Nephron progenitor cell (in vitro differentiated cells): ENCODE measurements around the gene PPTC7.

ENCODE experiments used
- DNase-seq: peaks from one replicate; pipeline ENCODE4 v3.0.0; 2021
- H3K27ac Mint-ChIP-seq: 2 replicates; pipeline ENCODE4 v1.8.0; 2021; ENCODE audit warnings: mild to moderate bottlenecking, moderate library complexity, mixed read lengths
- H3K27me3 Mint-ChIP-seq: 2 replicates; pipeline ENCODE4 v1.8.0; 2021; ENCODE audit warnings: mild to moderate bottlenecking, low read depth, mixed read lengths; ENCODE audit not compliant: poor library complexity
- H3K36me3 Mint-ChIP-seq: 2 replicates; pipeline ENCODE4 v1.8.0; 2021; ENCODE audit warnings: low read depth, mixed read lengths
- H3K4me1 Mint-ChIP-seq: 2 replicates; pipeline ENCODE4 v1.8.0; 2021; ENCODE audit warnings: mixed read lengths
- H3K4me3 Mint-ChIP-seq: 2 replicates; pipeline ENCODE4 v1.8.0; 2021; ENCODE audit warnings: mild to moderate bottlenecking, moderate library complexity, mixed read lengths
- H3K9me3 Mint-ChIP-seq: 2 replicates; pipeline ENCODE4 v1.8.0; 2021; ENCODE audit warnings: mild to moderate bottlenecking, moderate library complexity, mixed read lengths
- CTCF ChIP-seq: fragments of 200-600 bp; sonication (generic); IDR thresholded peaks from 2 replicates; pipeline ENCODE4 v1.5.0; 2021; ENCODE audit warnings: antibody characterized with exemption

PPTC7 gene

GRCh38 chr12:110543252-110543959, 39.7 kb downstream of the PPTC7 start:
- Mint-ChIP-seq H3K4me3 (no peak overlapping the region), H3K27me3 (no peaks in the 10 kb centered on the region), H3K27ac (peak overlapping the region; percentile 55), H3K9me3 (no peaks in the 10 kb centered on the region), H3K4me1 (peaks cover 18% of the 10 kb centered on the region), H3K36me3 (peaks cover 30% of the 10 kb centered on the region)
- no peak for DNase-seq
- no peak for TF ChIP-seq CTCF

- H3K4me1 Mint-ChIP-seq, result peaks cover 13% of the 10 kb centered on the region
Observed at GRCh38 chr12:110540048-110540447, 43.1 kb downstream of the PPTC7 start.

GRCh38 chr12:110538869-110539622, 44.1 kb downstream of the PPTC7 start:
- Mint-ChIP-seq H3K9me3 (no peaks in the 10 kb centered on the region), H3K27ac (no peak overlapping the region), H3K36me3 (peaks cover 28% of the 10 kb centered on the region), H3K27me3 (no peaks in the 10 kb centered on the region), H3K4me1 (peaks cover 13% of the 10 kb centered on the region), H3K4me3 (no peak overlapping the region)
- DNase-seq, result no peak
- no peak for TF ChIP-seq CTCF

More at GRCh38 chr12:110540048-110540447, 43.1 kb downstream of the PPTC7 start:
- peaks cover 28% of the 10 kb centered on the region for H3K36me3 Mint-ChIP-seq
- DNase-seq, result no peak
- no peaks in the 10 kb centered on the region for H3K27me3 Mint-ChIP-seq
- TF ChIP-seq CTCF, result no peak
- H3K9me3 Mint-ChIP-seq, result no peaks in the 10 kb centered on the region
- H3K27ac Mint-ChIP-seq, result no peak overlapping the region
- H3K4me3 Mint-ChIP-seq, result no peak overlapping the region

- no peak for TF ChIP-seq CTCF
- DNase-seq, result no peak
- Mint-ChIP-seq H3K27ac (peak overlapping the region; percentile 61), H3K9me3 (no peaks in the 10 kb centered on the region), H3K27me3 (no peaks in the 10 kb centered on the region), H3K36me3 (peaks cover 19% of the 10 kb centered on the region), H3K4me1 (peaks cover 4% of the 10 kb centered on the region), H3K4me3 (no peak overlapping the region)
Observed at GRCh38 chr12:110537605-110538409, 45.3 kb downstream of the PPTC7 start.

- TF ChIP-seq CTCF, result no peak
- H3K4me3 Mint-ChIP-seq, result no peak overlapping the region
- H3K27ac Mint-ChIP-seq, result peak overlapping the region; percentile 30
- peaks cover 15% of the 10 kb centered on the region for H3K36me3 Mint-ChIP-seq
- no peaks in the 10 kb centered on the region for H3K9me3 Mint-ChIP-seq
- H3K27me3 Mint-ChIP-seq, result no peaks in the 10 kb centered on the region
- H3K4me1 Mint-ChIP-seq, result peaks cover 4% of the 10 kb centered on the region
- DNase-seq, result no peak
Observed at GRCh38 chr12:110536834-110537604, 46.1 kb downstream of the PPTC7 start.
